ENCODE data around the gene USP21. TPM values are rescaled to one million over a fixed set of nuclear protein-coding genes. Genes with fewer than 3 reads are reported as not detected.

The USP21 gene
- polyA plus RNA-seq, 1 donor (not counting 4 experiments of a cell fraction or from before 2014, with no cell fraction given) = 9.5 TPM

DNA sequence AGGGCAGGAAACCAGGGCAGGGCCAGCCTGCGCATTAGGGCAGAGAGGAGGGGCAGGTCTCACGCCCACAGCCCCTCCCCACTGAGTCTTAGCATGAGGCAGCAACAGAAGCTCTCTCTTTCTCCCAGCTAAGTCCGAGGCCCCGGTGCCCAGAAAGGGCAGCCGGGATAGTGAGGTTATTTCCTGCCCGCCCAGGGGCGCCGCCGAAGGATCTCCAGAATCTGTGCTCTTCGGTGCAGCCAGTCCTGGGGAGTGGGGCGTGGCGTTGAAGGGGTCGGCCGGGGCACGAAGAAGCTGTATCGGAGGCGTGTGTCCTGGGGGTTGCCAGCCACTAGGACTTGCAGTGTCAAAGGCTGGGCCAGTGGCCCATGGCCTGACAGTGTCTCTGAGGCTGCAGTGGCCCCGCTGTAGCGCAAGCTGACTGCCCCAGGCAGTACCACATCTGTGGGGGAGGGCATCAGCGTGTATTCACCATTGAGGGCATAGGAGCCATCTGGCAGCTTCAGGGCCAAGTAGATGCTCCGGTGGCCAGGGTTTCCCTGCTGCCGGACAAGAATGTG, 31.7 kb downstream of the USP21 start:
- no peak overlapping the region for H3K4me2 ChIP-seq (ENCODE audit: control insufficient read depth, extremely low read depth, insufficient read depth, low read depth, low read length)
- H3K9ac ChIP-seq (ENCODE audit: control insufficient read depth, extremely low read depth, insufficient read depth, low read length) = no peak overlapping the region
- H4K20me1 ChIP-seq (ENCODE audit: control insufficient read depth, extremely low read depth, insufficient read depth, low read length) = no peaks in the 10 kb centered on the region
- TF ChIP-seq, protein P1, sequence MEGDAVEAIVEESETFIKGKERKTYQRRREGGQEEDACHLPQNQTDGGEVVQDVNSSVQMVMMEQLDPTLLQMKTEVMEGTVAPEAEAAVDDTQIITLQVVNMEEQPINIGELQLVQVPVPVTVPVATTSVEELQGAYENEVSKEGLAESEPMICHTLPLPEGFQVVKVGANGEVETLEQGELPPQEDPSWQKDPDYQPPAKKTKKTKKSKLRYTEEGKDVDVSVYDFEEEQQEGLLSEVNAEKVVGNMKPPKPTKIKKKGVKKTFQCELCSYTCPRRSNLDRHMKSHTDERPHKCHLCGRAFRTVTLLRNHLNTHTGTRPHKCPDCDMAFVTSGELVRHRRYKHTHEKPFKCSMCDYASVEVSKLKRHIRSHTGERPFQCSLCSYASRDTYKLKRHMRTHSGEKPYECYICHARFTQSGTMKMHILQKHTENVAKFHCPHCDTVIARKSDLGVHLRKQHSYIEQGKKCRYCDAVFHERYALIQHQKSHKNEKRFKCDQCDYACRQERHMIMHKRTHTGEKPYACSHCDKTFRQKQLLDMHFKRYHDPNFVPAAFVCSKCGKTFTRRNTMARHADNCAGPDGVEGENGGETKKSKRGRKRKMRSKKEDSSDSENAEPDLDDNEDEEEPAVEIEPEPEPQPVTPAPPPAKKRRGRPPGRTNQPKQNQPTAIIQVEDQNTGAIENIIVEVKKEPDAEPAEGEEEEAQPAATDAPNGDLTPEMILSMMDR (optimal IDR thresholded peaks at IDR 0.05 in 1 of 3, IDR thresholded peaks at IDR 0.05 in 1 of 3, conservative IDR thresholded peaks at IDR 0.05 in 1 of 3; ENCODE audit: extremely low read depth in 1 of 3, insufficient read depth in 2 of 3, low read length in 3 of 3) = no peak
- H3K27me3 ChIP-seq (ENCODE audit: control insufficient read depth, extremely low read depth, insufficient read depth, low read length) = no peaks in the 10 kb centered on the region
- DNase-seq (ENCODE audit: low read depth, low spot score) (no peak), FAIRE-seq (no peak)
- H2AFZ ChIP-seq (ENCODE audit: control insufficient read depth, low read length) = no peak overlapping the region
- H3K4me1 ChIP-seq (ENCODE audit: control insufficient read depth, extremely low read depth, insufficient read depth, low read length) = no peaks in the 10 kb centered on the region
- no peak overlapping the region for H3K27ac ChIP-seq (ENCODE audit: control insufficient read depth, insufficient read depth, low read length)
- H3K9me3 ChIP-seq (ENCODE audit: control insufficient read depth, low read depth, low read length) = no peaks in the 10 kb centered on the region
- H3K79me2 ChIP-seq (ENCODE audit: control insufficient read depth, insufficient read depth, low read length) = no peaks in the 10 kb centered on the region
- H3K9me1 ChIP-seq (ENCODE audit: control insufficient read depth, extremely low read depth, insufficient read depth, low read length) = no peaks in the 10 kb centered on the region
- no peak overlapping the region for H3K4me3 ChIP-seq (ENCODE audit: control insufficient read depth in 2 of 3, extremely low read depth in 1 of 3, insufficient read depth in 2 of 3, low read depth in 1 of 3, low read length in 3 of 3)
- dilution Hi-C loops (cut with MboI; ENCODE audit: extremely low pct_ligation_motif_present, low sequenced_read_pairs) = no loop called here
- no peaks in the 10 kb centered on the region for H3K36me3 ChIP-seq (ENCODE audit: control insufficient read depth in 2 of 2, extremely low read depth in 1 of 2, insufficient read depth in 2 of 2, low read length in 2 of 2)

DNA sequence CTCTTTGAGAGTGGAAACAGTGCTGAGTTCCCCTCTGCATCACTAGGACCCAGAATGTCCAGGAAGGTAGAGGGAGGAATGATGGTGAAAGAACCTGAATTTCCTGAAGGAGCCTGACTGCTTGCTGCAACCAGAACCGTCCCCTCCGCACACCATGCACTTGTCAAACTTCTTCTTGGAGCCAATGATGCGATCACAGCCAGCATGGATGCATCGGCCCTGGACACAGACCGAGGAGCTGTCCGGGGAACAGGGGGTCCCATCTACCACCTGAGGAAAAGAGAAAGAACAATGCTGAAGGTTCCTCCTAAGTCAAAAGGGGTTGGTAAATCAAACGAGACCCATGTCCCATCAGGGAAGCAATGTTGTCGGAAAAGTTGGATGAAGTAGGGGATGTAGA, 32.7 kb downstream of the USP21 start:
- Histone ChIP-seq H4K20me1 (ENCODE audit: control insufficient read depth, extremely low read depth, insufficient read depth, low read length) (no peaks in the 10 kb centered on the region), H3K9me1 (ENCODE audit: control insufficient read depth, extremely low read depth, insufficient read depth, low read length) (no peaks in the 10 kb centered on the region), H3K79me2 (ENCODE audit: control insufficient read depth, insufficient read depth, low read length) (no peaks in the 10 kb centered on the region), H3K9me3 (ENCODE audit: control insufficient read depth, low read depth, low read length) (no peaks in the 10 kb centered on the region), H2AFZ (ENCODE audit: control insufficient read depth, low read length) (no peak overlapping the region), H3K9ac (ENCODE audit: control insufficient read depth, extremely low read depth, insufficient read depth, low read length) (no peak overlapping the region), H3K4me3 (ENCODE audit: control insufficient read depth in 2 of 3, extremely low read depth in 1 of 3, insufficient read depth in 2 of 3, low read depth in 1 of 3, low read length in 3 of 3) (no peak overlapping the region), H3K27ac (ENCODE audit: control insufficient read depth, insufficient read depth, low read length) (no peak overlapping the region), H3K4me2 (ENCODE audit: control insufficient read depth, extremely low read depth, insufficient read depth, low read depth, low read length) (no peak overlapping the region), H3K36me3 (ENCODE audit: control insufficient read depth in 2 of 2, extremely low read depth in 1 of 2, insufficient read depth in 2 of 2, low read length in 2 of 2) (no peaks in the 10 kb centered on the region), H3K27me3 (ENCODE audit: control insufficient read depth, extremely low read depth, insufficient read depth, low read length) (no peaks in the 10 kb centered on the region), H3K4me1 (ENCODE audit: control insufficient read depth, extremely low read depth, insufficient read depth, low read length) (no peaks in the 10 kb centered on the region)
- dilution Hi-C loops (cut with MboI; ENCODE audit: extremely low pct_ligation_motif_present, low sequenced_read_pairs) = no loop called here
- no peak for FAIRE-seq
- TF ChIP-seq EZH2 (IDR thresholded peaks at IDR 0.05; ENCODE audit: low read length) = no peak
- TF ChIP-seq, protein P1 (optimal IDR thresholded peaks at IDR 0.05 in 1 of 3, IDR thresholded peaks at IDR 0.05 in 1 of 3, conservative IDR thresholded peaks at IDR 0.05 in 1 of 3; ENCODE audit: extremely low read depth in 1 of 3, insufficient read depth in 2 of 3, low read length in 3 of 3) = no peak
- no peak for DNase-seq (ENCODE audit: low read depth, low spot score)
